ENCODE results near the gene CEACAM3.
"Not testable (repeated sequence)": the region's sequence is repeated elsewhere in the genome, so short reads cannot be mapped to it uniquely, and the experiment has no call there.

CEACAM3 gene

DNA sequence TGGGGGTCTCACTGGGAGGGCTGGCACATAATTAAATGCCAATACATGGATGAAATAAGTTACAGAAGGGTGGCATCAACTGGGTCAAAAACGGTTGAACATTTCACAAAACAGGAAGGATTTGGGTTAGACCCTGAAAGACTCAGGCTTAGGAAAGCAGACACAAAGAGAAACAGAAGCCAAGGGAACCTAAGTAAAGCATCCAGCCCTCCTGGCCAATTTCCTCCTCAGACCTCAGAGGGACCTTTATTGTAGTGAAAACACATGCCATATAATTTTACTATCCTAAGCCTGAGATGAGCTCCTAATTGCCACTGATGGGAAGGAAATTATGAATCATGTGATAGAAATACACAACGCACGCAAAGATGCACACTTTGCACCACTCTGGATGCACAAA is 12.1 kb upstream of the CEACAM3 start:
- no peak for DNase-seq (ENCODE audit: low spot score)
- TF ChIP-seq, protein P1, sequence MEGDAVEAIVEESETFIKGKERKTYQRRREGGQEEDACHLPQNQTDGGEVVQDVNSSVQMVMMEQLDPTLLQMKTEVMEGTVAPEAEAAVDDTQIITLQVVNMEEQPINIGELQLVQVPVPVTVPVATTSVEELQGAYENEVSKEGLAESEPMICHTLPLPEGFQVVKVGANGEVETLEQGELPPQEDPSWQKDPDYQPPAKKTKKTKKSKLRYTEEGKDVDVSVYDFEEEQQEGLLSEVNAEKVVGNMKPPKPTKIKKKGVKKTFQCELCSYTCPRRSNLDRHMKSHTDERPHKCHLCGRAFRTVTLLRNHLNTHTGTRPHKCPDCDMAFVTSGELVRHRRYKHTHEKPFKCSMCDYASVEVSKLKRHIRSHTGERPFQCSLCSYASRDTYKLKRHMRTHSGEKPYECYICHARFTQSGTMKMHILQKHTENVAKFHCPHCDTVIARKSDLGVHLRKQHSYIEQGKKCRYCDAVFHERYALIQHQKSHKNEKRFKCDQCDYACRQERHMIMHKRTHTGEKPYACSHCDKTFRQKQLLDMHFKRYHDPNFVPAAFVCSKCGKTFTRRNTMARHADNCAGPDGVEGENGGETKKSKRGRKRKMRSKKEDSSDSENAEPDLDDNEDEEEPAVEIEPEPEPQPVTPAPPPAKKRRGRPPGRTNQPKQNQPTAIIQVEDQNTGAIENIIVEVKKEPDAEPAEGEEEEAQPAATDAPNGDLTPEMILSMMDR (IDR thresholded peaks at IDR 0.05; ENCODE audit: extremely low read depth, missing control alignments) = no peak

DNA sequence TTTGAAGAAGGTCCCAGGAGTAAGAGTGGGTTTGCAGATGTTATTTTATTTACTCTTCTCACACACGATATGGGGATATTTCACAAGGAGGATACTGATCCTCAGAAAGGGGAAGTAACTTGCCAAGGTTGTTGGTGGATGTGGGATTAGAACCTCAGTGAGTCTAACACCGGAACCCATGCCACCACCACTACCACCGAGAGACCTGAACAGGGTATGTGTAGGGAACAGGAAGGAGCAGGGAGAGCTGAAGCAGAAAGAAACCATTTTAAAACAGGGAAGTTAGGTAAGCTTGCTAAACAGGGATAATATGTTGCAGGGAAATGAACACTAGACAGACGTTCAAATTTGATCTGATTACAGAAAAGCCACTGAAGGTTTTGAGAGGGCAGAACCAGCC is 11.6 kb upstream of the CEACAM3 start:
- TF ChIP-seq, protein P1 (IDR thresholded peaks at IDR 0.05; ENCODE audit: extremely low read depth, missing control alignments) = no peak
- no peak for DNase-seq (ENCODE audit: low spot score)

DNA sequence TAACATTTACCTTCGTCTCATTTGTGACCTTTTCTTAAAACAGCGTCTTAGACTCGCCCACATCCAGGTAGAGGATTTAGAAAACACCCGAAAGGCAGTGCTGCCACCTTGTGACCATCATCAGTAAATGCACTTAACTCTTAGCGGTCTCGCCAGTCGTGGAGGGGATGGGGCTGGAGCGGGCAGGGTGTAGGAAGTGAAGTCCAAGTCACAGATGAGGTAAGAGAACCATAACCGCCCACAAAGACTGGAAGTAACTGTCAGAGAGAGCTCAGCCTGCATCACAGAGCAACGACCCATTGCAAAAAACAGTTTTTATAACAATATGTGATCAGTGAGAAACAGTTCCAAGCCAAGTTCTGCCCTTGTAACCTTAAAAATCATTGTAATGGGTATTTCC is 10.7 kb upstream of the CEACAM3 start:
- peak; percentile 80 for DNase-seq (ENCODE audit: low spot score)
- TF ChIP-seq, protein P1 (IDR thresholded peaks at IDR 0.05; ENCODE audit: extremely low read depth, missing control alignments) = peak; percentile 70

DNA sequence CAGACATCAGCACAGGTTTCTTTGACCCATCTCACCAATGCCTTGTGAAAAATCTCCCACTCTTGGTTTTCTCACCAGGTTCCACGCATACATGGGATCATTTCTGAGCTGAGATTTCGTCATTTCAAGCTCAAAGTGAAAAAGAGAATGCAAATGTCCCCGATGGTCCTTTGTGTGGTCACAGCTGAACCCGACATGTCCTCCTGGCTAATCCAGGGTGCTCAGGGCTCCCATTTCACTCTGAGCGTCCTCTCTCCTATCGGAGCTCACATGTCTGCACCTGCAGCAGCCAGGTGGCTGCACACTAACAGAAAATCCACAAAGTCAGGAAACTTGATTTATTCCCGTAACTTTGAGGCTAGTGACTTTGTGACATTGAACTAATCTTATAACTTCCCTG is 9.3 kb upstream of the CEACAM3 start:
- TF ChIP-seq, protein P1 (IDR thresholded peaks at IDR 0.05; ENCODE audit: extremely low read depth, missing control alignments) = no peak
- no peak for DNase-seq (ENCODE audit: low spot score)

DNA sequence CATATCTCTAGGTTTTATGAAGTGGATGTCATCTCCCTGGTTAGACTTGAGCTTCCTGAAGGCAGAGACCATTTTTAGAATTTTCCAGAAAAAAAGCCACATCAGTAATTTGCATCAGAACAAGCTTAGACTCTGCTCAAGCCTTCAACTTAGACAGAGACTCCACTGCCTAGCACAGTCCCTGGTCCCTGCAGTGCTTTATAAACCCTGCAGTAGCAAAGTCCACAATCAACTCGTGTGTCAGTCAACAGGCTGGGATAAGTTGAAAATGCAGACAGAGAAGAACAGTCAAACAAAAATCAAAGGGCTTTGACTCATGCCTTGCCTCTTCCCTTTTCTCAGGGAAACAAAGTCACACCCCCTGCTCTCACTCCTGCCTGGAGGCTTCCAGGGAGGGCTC is 7.9 kb upstream of the CEACAM3 start:
- DNase-seq (ENCODE audit: low spot score) = not testable (repeated sequence)

DNA sequence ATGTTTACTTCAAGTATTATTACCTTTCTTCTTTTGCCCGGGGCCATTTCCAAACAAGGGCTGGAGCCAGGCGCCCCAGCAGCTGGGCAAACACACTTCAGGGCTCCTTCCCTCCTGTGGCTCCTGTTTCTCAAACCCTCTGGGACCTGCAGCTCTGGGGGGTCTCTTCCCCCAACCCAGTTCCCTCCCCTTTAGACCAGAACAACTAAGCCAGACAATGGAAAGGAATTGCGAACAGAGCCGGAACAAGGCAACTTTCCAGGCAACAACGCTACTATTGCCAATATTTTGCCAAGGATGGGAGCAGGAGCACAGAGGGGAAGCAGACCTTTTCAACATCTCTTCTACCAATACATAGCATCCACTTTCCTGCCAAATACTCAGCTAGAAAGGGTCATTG is 7.3 kb upstream of the CEACAM3 start:
- not testable (repeated sequence) for DNase-seq (ENCODE audit: low spot score)

DNA sequence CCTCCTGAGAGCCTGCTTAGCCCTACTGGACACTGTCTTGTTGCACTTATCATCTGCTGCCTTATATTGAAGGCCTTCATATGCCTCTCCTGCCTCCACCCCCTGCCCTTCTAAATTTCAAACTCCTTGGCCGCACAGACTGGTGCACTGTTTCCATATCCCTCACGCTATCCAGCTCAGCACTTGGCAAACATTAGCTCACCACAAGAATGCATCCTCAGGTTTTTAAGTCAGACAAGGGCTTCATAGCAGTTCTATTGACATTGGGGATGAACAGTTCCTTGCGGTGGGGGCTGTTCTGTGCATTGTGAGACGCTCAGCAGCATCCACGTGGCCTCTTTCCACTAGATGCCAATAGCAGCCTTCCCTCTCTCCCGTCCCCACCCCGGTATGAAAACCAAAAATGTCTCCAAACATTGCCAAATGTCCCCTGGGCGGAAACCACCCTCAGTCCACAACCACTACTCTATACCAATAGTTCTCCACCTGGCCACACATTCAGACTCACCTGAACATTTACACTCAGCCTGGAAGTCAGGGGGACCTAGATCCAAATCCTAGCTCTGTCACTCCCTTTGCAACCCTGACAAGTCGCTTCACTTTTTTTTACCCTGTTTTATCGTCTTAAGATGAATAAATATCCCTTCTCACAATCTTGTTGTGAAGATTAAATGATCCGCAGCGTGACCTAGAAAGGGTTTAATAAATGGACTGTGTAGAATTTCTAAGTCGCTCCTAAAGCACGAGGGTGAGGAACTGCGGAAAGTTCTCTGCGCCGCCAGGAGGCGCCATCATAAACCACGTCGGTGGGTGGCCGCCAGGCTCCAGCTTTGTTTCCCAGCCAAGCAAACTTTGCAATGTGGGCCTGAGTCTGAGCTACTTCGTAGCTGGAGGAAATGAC is 3.6 kb upstream of the CEACAM3 start:
- TF ChIP-seq, protein P1 (IDR thresholded peaks at IDR 0.05; ENCODE audit: extremely low read depth, missing control alignments) = peak; percentile 66
- DNase-seq (ENCODE audit: low spot score) = peak; percentile 57

DNA sequence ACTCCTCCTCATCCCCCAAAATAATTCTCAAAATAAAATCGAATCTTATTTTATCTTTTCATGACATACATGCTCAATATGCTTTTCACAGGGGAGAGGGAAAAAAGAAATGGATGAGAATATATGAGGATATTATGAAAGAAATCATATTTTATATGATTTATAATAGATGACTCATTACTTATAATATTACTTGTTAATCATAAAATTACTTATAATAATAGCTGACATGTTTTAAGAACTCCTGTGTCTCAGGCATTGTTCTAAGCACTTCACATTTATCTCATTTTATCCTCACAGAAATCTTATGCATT is 3.0 kb upstream of the CEACAM3 start:
- TF ChIP-seq, protein P1 (IDR thresholded peaks at IDR 0.05; ENCODE audit: extremely low read depth, missing control alignments) = no peak
- DNase-seq (ENCODE audit: low spot score) = no peak
